Trophoblast cell (in vitro differentiated cells and primary cell): ENCODE results near the gene RGS19.

Experiments
- DNase-seq, 2 donors: peaks; one replicate each; pipeline ENCODE4 v3.0.0-alpha.2; 2016
- H2AFZ ChIP-seq: 2 replicates; pipeline ENCODE4 v1.6.1; 2013; ENCODE audit warnings: low read length, moderate library complexity, mild to moderate bottlenecking; ENCODE audit not compliant: insufficient read depth, poor library complexity
- H2AK5ac ChIP-seq: 2 replicates; pipeline ENCODE4 v1.6.1; 2013; ENCODE audit warnings: mild to moderate bottlenecking, low read length
- H2BK120ac ChIP-seq: 2 replicates; pipeline ENCODE4 v1.6.1; 2013; ENCODE audit warnings: low read length, mild to moderate bottlenecking, moderate library complexity; ENCODE audit not compliant: insufficient read depth, poor library complexity
- H2BK12ac ChIP-seq: 2 replicates; pipeline ENCODE4 v1.6.1; 2013; ENCODE audit warnings: mild to moderate bottlenecking, low read length, moderate library complexity
- H2BK5ac ChIP-seq: 2 replicates; pipeline ENCODE4 v1.6.1; 2013; ENCODE audit warnings: low read length, low read depth, moderate library complexity, mild to moderate bottlenecking; ENCODE audit not compliant: poor library complexity
- H3K14ac ChIP-seq: 2 replicates; pipeline ENCODE4 v1.6.1; 2013; ENCODE audit warnings: mild to moderate bottlenecking, low read length
- H3K18ac ChIP-seq: 2 replicates; pipeline ENCODE4 v1.6.1; 2013; ENCODE audit warnings: mild to moderate bottlenecking, low read length
- H3K23ac ChIP-seq: 2 replicates; pipeline ENCODE4 v1.6.1; 2013; ENCODE audit warnings: low read length
- H3K27ac ChIP-seq: 2 replicates; pipeline ENCODE4 v1.5.1; 2013; ENCODE audit warnings: low read depth, mild to moderate bottlenecking, inconsistent platforms, low read length, moderate library complexity
- H3K27me3 ChIP-seq: 2 replicates; pipeline ENCODE4 v1.6.1; 2013; ENCODE audit warnings: inconsistent platforms, mild to moderate bottlenecking, low read length, moderate library complexity; ENCODE audit not compliant: insufficient read depth
- H3K36me3 ChIP-seq, 2 experiments: 1 replicate in 1 of 2; 2 replicates in 1 of 2; pipeline ENCODE4 v1.6.1; 2013; ENCODE audit warnings: low read length in 2 of 2, mild to moderate bottlenecking in 2 of 2, moderate library complexity in 1 of 2; ENCODE audit not compliant: insufficient read depth in 2 of 2, control insufficient read depth in 1 of 2
- H3K4ac ChIP-seq: 2 replicates; pipeline ENCODE4 v1.6.1; 2013; ENCODE audit warnings: low read depth, mild to moderate bottlenecking, low read length, moderate library complexity
- H3K4me1 ChIP-seq, 2 experiments: 1 replicate in 1 of 2; 2 replicates in 1 of 2; pipeline ENCODE4 v1.6.1; 2013; ENCODE audit warnings: low read length in 2 of 2, mild to moderate bottlenecking in 2 of 2, moderate library complexity in 1 of 2; ENCODE audit not compliant: insufficient read depth in 2 of 2, control insufficient read depth in 1 of 2
- H3K4me2 ChIP-seq: 2 replicates; pipeline ENCODE4 v1.6.1; 2013; ENCODE audit warnings: inconsistent platforms, mild to moderate bottlenecking, low read length, moderate library complexity
- H3K4me3 ChIP-seq: 2 replicates; pipeline ENCODE4 v1.5.1; 2013; ENCODE audit warnings: mild to moderate bottlenecking, low read depth, low read length, inconsistent platforms
- H3K79me1 ChIP-seq: one replicate; pipeline ENCODE4 v1.6.1; 2013; ENCODE audit warnings: low read length
- H3K79me2 ChIP-seq: 2 replicates; pipeline ENCODE4 v1.6.1; 2013; ENCODE audit warnings: low read length, mild to moderate bottlenecking; ENCODE audit not compliant: control insufficient read depth, insufficient read depth, poor library complexity
- H3K9ac ChIP-seq: 2 replicates; pipeline ENCODE4 v1.6.1; 2013; ENCODE audit warnings: mild to moderate bottlenecking, low read length
- H3K9me3 ChIP-seq: 2 replicates; pipeline ENCODE4 v1.6.1; 2013; ENCODE audit warnings: low read depth, mild to moderate bottlenecking, control low read depth, inconsistent platforms, low read length; ENCODE audit not compliant: insufficient read depth
- H4K12ac ChIP-seq: 2 replicates; pipeline ENCODE4 v1.6.1; 2013; ENCODE audit warnings: low read depth, mild to moderate bottlenecking, low read length, moderate library complexity
- H4K8ac ChIP-seq: 2 replicates; pipeline ENCODE4 v1.6.1; 2013; ENCODE audit warnings: low read depth, mild to moderate bottlenecking, low read length, moderate library complexity
- H4K91ac ChIP-seq: one replicate; pipeline ENCODE4 v1.6.1; 2013; ENCODE audit warnings: low read depth, mild to moderate bottlenecking, low read length, moderate library complexity
- WGBS: extraction: QIAGEN DNeasy Blood & Tissue Kit; methylation state at CpG from one replicate; pipeline ENCODE4 v1.1.7; 2013; ENCODE audit warnings: missing lambda C conversion rate; ENCODE audit not compliant: insufficient read length, insufficient coverage; ENCODE audit errors: extremely low coverage; 5-methylcytosine and 5-hydroxymethylcytosine counted together

The RGS19 gene

DNA sequence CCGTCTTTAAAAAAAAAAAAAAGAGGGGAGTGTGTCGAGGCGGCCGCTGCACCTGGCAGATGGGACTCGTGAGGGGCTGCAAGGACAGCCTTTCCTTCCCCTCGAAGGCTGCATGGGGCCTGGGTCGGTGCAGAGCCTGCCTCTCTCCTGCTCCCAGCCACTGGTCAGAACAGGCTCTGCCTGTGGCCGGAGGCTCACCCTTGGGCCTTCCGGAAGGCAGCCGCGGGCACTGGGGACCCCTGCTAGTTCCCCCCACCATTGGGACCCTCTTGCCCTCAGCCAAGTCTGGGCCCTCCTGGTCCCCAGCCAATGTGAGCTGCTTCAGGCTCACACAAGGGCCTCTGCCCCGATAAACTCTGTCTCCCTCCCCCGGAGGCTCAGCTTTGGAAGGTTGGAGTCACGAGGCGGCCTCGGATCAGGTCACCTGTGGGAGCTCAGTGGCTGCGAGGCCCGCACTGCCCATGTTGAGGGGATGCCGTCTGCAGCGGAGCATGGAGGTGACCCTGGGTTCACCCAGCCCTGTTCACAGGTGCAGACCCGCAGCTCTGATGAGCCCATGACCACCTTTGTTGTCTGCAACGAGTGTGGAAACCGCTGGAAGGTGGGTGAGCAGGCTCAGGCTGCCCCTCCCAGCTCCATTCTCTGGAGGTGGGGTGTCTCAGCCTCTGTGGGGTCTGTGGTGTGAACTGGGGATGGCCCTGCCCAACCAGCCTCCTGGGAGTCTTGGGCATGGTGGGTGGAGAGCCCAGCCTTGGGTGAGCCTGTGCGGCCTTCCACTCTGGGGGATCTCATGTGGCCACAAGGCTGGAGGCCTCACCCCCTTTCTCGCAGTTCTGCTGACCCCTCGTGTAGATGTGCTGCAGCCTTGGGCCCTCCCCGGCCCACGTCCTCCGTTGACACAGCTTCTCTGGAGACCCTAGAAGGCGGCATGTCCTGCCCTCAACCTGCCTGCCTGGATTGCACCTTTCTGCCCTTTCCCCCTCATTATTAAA lies 7.7 kb downstream of the RGS19 start:
- H4K91ac ChIP-seq = no peak overlapping the region
- no peaks in the 10 kb centered on the region for H3K27me3 ChIP-seq
- WGBS = no CpG with 5 or more reads among the region's 30 CpGs

DNA sequence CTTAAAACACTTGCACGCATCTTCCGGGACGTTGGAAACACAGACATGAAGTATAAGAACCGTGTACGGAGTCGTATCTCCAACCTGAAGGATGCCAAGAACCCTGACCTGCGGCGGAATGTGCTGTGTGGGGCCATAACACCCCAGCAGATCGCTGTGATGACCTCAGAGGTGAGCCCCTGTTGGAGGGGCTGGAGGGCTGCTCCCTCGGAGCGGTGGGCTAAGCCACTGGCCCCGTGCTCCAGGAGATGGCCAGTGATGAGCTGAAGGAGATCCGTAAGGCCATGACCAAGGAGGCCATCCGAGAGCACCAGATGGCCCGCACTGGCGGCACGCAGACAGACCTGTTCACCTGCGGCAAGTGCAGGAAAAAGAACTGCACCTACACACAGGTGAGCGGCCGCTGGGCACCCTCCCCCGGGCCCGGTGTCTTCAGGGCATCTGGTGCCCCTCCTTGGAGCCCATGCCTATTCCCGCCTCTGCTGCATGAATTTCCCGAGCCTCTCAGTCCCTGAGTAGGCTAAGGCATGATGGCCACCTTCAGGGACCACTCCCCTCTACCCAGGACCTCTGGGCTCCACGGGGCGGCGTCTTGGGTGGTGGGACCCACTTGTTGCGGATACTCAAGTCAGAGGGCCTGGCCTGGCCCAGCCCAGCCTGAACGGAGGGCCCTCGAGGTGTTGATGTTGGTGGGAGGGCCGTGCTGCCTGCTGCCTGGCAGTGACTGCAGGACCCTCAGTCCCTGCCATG lies 8.9 kb downstream of the RGS19 start:
- no peak for DNase-seq
- H3K23ac ChIP-seq = no peak overlapping the region
- H3K27me3 ChIP-seq = no peaks in the 10 kb centered on the region
- no peaks in the 10 kb centered on the region for H3K79me1 ChIP-seq
- no CpG with 5 or more reads among the region's 31 CpGs for WGBS
- H3K9me3 ChIP-seq = no peaks in the 10 kb centered on the region
- H2AK5ac ChIP-seq = no peak overlapping the region
- H3K9ac ChIP-seq = no peak overlapping the region
- H4K12ac ChIP-seq = no peak overlapping the region
- no peak overlapping the region for H4K8ac ChIP-seq
- H3K36me3 ChIP-seq = peaks cover 21 to 32% of the 10 kb centered on the region in 2 experiments
- no peak overlapping the region for H2BK5ac ChIP-seq
- H2BK12ac ChIP-seq = no peak overlapping the region
- H3K4me2 ChIP-seq = no peak overlapping the region
- H3K14ac ChIP-seq = no peak overlapping the region
- H3K4ac ChIP-seq = no peak overlapping the region
- H4K91ac ChIP-seq = no peak overlapping the region
- H3K4me1 ChIP-seq = peaks cover 3% of the 10 kb centered on the region in 2 experiments
- no peak overlapping the region for H2BK120ac ChIP-seq
- no peak overlapping the region for H3K27ac ChIP-seq
- H3K79me2 ChIP-seq = no peaks in the 10 kb centered on the region
- H2AFZ ChIP-seq = no peak overlapping the region
- no peak overlapping the region for H3K4me3 ChIP-seq
- no peak overlapping the region for H3K18ac ChIP-seq

More for the DNA sequence above, 7.7 kb downstream of the RGS19 start:
- no peaks in the 10 kb centered on the region for H3K79me2 ChIP-seq
- H2BK12ac ChIP-seq = no peak overlapping the region
- H3K36me3 ChIP-seq = peaks cover 21 to 32% of the 10 kb centered on the region in 2 experiments
- no peaks in the 10 kb centered on the region for H3K4me1 ChIP-seq
- no peak overlapping the region for H3K4me2 ChIP-seq
- H2AK5ac ChIP-seq = no peak overlapping the region
- H3K27ac ChIP-seq = no peak overlapping the region
- no peak for DNase-seq
- no peak overlapping the region for H2BK120ac ChIP-seq
- H3K14ac ChIP-seq = no peak overlapping the region
- H3K18ac ChIP-seq = no peak overlapping the region
- no peak overlapping the region for H3K4ac ChIP-seq
- no peak overlapping the region for H3K23ac ChIP-seq
- no peaks in the 10 kb centered on the region for H3K9me3 ChIP-seq
- H4K8ac ChIP-seq = no peak overlapping the region
- H2AFZ ChIP-seq = no peak overlapping the region
- no peak overlapping the region for H3K9ac ChIP-seq
- H2BK5ac ChIP-seq = no peak overlapping the region
- no peaks in the 10 kb centered on the region for H3K79me1 ChIP-seq
- no peak overlapping the region for H4K12ac ChIP-seq
- H3K4me3 ChIP-seq = no peak overlapping the region

DNA sequence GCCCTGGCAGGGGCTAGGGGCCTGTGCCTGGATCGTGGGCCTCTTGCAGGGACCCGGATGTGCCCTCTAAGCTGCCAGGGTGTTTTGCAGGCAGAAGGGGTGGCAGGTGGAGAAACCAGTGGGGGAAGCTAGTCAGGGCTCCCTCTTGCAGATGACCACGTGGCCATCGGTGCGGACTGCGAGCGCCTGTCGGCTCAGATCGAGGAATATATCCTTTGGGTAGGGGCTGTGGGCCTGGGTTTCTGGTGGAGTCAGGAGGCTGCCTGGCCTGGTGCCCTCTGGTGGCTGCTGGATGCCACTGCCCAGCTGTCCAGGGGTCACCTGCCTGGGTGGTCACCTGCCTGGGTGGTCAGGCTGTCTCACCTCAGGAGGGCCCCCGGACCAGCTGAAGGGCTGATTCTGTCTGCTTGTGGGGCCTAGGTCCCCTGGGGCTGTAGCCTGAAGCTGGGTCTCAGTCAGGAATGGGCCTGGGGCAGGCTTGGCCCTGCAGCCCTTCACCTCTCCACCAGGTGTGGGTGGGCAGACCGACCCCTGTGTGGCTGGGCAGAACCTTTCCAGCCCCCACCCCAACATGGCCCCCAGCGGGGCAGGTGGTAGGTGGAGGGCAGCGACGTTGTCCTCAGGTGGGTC lies 9.6 kb downstream of the RGS19 start:
- Histone ChIP-seq H4K8ac (no peak overlapping the region), H2AK5ac (no peak overlapping the region), H3K4me3 (no peak overlapping the region), H2BK5ac (no peak overlapping the region), H3K9ac (no peak overlapping the region), H3K27me3 (no peaks in the 10 kb centered on the region), H3K4me1 (peaks cover 3% of the 10 kb centered on the region in 2 experiments), H2AFZ (no peak overlapping the region), H3K4ac (no peak overlapping the region), H3K4me2 (no peak overlapping the region), H3K23ac (no peak overlapping the region), H2BK12ac (no peak overlapping the region), H3K36me3 (peaks cover 20 to 28% of the 10 kb centered on the region in 2 experiments), H3K14ac (no peak overlapping the region), H3K18ac (no peak overlapping the region), H2BK120ac (no peak overlapping the region), H3K79me1 (no peaks in the 10 kb centered on the region), H4K91ac (no peak overlapping the region), H4K12ac (no peak overlapping the region), H3K27ac (no peak overlapping the region), H3K9me3 (no peaks in the 10 kb centered on the region), H3K79me2 (no peaks in the 10 kb centered on the region)
- no CpG with 5 or more reads among the region's 14 CpGs for WGBS
- peak in 1 of 2 donors; percentile 39 for DNase-seq

DNA sequence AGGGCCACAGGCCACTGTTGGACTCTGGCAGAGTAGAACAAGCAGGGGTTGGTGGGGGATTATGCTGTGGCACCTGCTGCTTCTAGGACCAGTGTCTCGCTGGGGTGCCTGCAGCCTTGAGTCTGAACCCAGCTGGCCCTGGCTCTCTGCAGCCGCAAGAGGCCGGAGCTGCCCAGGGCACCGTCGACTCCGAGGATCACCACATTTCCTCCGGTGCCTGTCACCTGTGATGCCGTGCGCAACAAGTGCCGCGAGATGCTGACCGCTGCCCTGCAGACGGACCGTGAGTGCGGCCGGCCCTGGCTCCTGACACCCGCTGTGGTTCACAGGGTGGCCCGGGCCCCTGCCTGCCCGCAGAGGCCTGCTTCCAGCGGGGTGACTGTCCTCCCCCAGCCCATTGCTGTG lies 10.1 kb downstream of the RGS19 start:
- peaks cover 15 to 23% of the 10 kb centered on the region in 2 experiments for H3K36me3 ChIP-seq
- H2BK5ac ChIP-seq = no peak overlapping the region
- H3K27ac ChIP-seq = no peak overlapping the region
- H2BK120ac ChIP-seq = no peak overlapping the region
- no peak overlapping the region for H3K4me3 ChIP-seq
- H3K23ac ChIP-seq = no peak overlapping the region
- no peaks in the 10 kb centered on the region for H3K79me2 ChIP-seq
- H3K9me3 ChIP-seq = no peaks in the 10 kb centered on the region
- no peaks in the 10 kb centered on the region for H3K79me1 ChIP-seq
- H2BK12ac ChIP-seq = no peak overlapping the region
- no peak overlapping the region for H2AK5ac ChIP-seq
- no peak overlapping the region for H3K4ac ChIP-seq
- peaks cover 3 to 5% of the 10 kb centered on the region in 2 experiments for H3K4me1 ChIP-seq
- no CpG with 5 or more reads among the region's 20 CpGs for WGBS
- no peak overlapping the region for H3K14ac ChIP-seq
- H4K12ac ChIP-seq = no peak overlapping the region
- no peaks in the 10 kb centered on the region for H3K27me3 ChIP-seq
- H4K91ac ChIP-seq = no peak overlapping the region
- H3K9ac ChIP-seq = no peak overlapping the region
- no peak overlapping the region for H4K8ac ChIP-seq
- no peak overlapping the region for H2AFZ ChIP-seq
- H3K4me2 ChIP-seq = no peak overlapping the region
- no peak overlapping the region for H3K18ac ChIP-seq
- DNase-seq = no peak
